ENCODE results near the gene C12orf60. TPM values are rescaled to one million over a fixed set of nuclear protein-coding genes. Genes with fewer than 3 reads are reported as not detected.

C12orf60 gene
- total and polyA plus RNA-seq, 2 of the 8 experiments (the other 6 are each of a cell fraction or from before 2014, with no cell fraction given), result 1.2 to 1.5 TPM

DNA sequence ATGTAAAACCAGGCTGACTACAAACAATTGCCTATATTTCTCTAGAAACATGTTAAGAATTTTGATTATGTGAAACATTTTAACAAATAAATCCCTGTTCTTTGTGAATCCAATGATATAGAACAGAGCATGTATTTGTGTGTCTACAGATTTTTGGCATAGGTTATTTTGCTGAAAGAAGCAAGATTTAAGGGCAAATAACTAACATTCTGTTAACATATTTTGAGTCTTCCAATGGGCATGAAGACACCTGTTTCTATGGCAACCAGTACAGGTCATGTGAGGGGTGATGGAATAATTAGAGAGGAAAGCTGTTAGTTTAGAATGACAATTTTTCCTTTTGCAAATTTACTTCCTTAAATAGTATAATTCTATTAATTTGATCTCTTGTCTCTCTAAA lies 31.0 kb downstream of the C12orf60 start:
- Histone ChIP-seq H4K8ac (ENCODE audit: extremely low read depth, insufficient read depth, low read length) (no peak overlapping the region), H4K5ac (ENCODE audit: insufficient read length, low read depth, low read length) (no peak overlapping the region), H3K14ac (ENCODE audit: insufficient read length) (no peak overlapping the region), H3K79me2 (ENCODE audit: control insufficient read depth in 1 of 2, insufficient read depth in 2 of 2, low read length in 2 of 2) (no peaks in the 10 kb centered on the region), H2BK120ac (replicated peaks; ENCODE audit: low read depth, low read length) (no peak overlapping the region), H3K4me2 (ENCODE audit: insufficient read depth in 1 of 2, low read depth in 2 of 2, low read length in 2 of 2) (no peak overlapping the region), H4K91ac (replicated peaks; ENCODE audit: insufficient read length, low read length) (no peak overlapping the region), H3K9me3 (ENCODE audit: insufficient read depth in 2 of 2, low read depth in 1 of 2, low read length in 1 of 2) (no peaks in the 10 kb centered on the region), H3K23me2 (ENCODE audit: low read depth, low read length) (no peaks in the 10 kb centered on the region), H2BK12ac (ENCODE audit: low read depth, low read length) (no peak overlapping the region), H2AFZ (ENCODE audit: low read length) (no peak overlapping the region), H3K79me1 (ENCODE audit: low read depth, low read length) (no peaks in the 10 kb centered on the region), H2BK5ac (ENCODE audit: low read depth, low read length) (no peak overlapping the region), H3K27ac (ENCODE audit: low read depth, low read length) (no peak overlapping the region), H3K18ac (ENCODE audit: extremely low read depth, low read length) (no peak overlapping the region), H2AK5ac (ENCODE audit: low read depth, low read length) (no peak overlapping the region), H3K23ac (ENCODE audit: insufficient read length) (no peak overlapping the region), H2BK20ac (ENCODE audit: low read length) (no peak overlapping the region), H3K36me3 (ENCODE audit: control insufficient read depth in 2 of 4, insufficient read depth in 4 of 4, low read length in 3 of 4) (no peaks in the 10 kb centered on the region), H3K4me3 (ENCODE audit: extremely low read depth in 1 of 4, insufficient read depth in 2 of 4, low read depth in 3 of 4, low read length in 4 of 4) (no peak overlapping the region), H2BK15ac (ENCODE audit: low read length) (no peak overlapping the region), H3K4me1 (replicated peaks in 1 of 4; ENCODE audit: control insufficient read depth in 3 of 4, insufficient read depth in 4 of 4, low read length in 3 of 4) (no peaks in the 10 kb centered on the region), H3K27me3 (replicated peaks in 1 of 4; ENCODE audit: control insufficient read depth in 3 of 4, extremely low read depth in 1 of 4, insufficient read depth in 3 of 4, low read length in 3 of 4) (no peaks in the 10 kb centered on the region), H3K56ac (replicated peaks; ENCODE audit: insufficient read length, low read depth, low read length) (no peak overlapping the region), H3K9ac (replicated peaks in 1 of 4; ENCODE audit: extremely low read depth in 1 of 4, low read depth in 3 of 4, low read length in 3 of 4) (no peak overlapping the region), H4K20me1 (replicated peaks in 1 of 2; ENCODE audit: control insufficient read depth in 1 of 2, insufficient read depth in 2 of 2, low read length in 2 of 2) (no peaks in the 10 kb centered on the region), H3K4ac (replicated peaks; ENCODE audit: insufficient read length, low read depth, low read length) (no peak overlapping the region)
- POLR2A ChIA-PET (ENCODE audit: partially characterized antibody), result no interaction called here
- FAIRE-seq (no peak), DNase-seq (ENCODE audit: low read depth in 1 of 2, low spot score in 2 of 2) (no peak)
- TF ChIP-seq CHD2 (IDR thresholded peaks at IDR 0.05; ENCODE audit: low read length) (no peak), SRF (IDR thresholded peaks at IDR 0.05; ENCODE audit: low read depth, low read length) (no peak), ASH2L (IDR thresholded peaks at IDR 0.05; ENCODE audit: low read length) (no peak), EGR1 (IDR thresholded peaks at IDR 0.05; ENCODE audit: borderline replicate concordance, low read depth, low read length) (no peak), YY1 (IDR thresholded peaks at IDR 0.05; ENCODE audit: low read depth, low read length) (no peak), HDAC2 (IDR thresholded peaks at IDR 0.05; ENCODE audit: borderline replicate concordance in 1 of 2, low read depth in 2 of 2, low read length in 2 of 2) (no peak), NRF1 (IDR thresholded peaks at IDR 0.05; ENCODE audit: low read depth, low read length) (no peak), EP300 (IDR thresholded peaks at IDR 0.05; ENCODE audit: borderline replicate concordance in 1 of 2, low read depth in 2 of 2, low read length in 2 of 2) (no peak), HDAC6 (IDR thresholded peaks at IDR 0.05; ENCODE audit: low read depth, low read length) (no peak), CHD1 (IDR thresholded peaks at IDR 0.05; ENCODE audit: low read depth, low read length) (no peak)
- TF ChIP-seq, protein P1, sequence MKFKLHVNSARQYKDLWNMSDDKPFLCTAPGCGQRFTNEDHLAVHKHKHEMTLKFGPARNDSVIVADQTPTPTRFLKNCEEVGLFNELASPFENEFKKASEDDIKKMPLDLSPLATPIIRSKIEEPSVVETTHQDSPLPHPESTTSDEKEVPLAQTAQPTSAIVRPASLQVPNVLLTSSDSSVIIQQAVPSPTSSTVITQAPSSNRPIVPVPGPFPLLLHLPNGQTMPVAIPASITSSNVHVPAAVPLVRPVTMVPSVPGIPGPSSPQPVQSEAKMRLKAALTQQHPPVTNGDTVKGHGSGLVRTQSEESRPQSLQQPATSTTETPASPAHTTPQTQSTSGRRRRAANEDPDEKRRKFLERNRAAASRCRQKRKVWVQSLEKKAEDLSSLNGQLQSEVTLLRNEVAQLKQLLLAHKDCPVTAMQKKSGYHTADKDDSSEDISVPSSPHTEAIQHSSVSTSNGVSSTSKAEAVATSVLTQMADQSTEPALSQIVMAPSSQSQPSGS (IDR thresholded peaks at IDR 0.05; ENCODE audit: low read length), result no peak
- TF ChIP-seq, protein P2, sequence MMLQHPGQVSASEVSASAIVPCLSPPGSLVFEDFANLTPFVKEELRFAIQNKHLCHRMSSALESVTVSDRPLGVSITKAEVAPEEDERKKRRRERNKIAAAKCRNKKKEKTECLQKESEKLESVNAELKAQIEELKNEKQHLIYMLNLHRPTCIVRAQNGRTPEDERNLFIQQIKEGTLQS (IDR thresholded peaks at IDR 0.05; ENCODE audit: insufficient read depth, low read depth, low read length), result no peak
- CTCF ChIA-PET (ENCODE audit: partially characterized antibody), result interaction anchor here (0.9 to 1.2 kb wide), 2 partner anchors 58 to 111 kb away, joined by 3 read pairs; no protein-coding TSS in a partner anchor

Data from H1 (cell line).